C4-2B (cell line): ENCODE measurements around the gene TMPRSS2.

ENCODE experiments used
- ZFX ChIP-seq: fragments of 450-650 bp; IDR thresholded peaks from 2 replicates; pipeline ENCODE4 v1.6.1; 2017
- TF ChIP-seq, protein P1 (sequence below): fragments of 450-650 bp; conservative IDR thresholded peaks from 2 replicates; pipeline ENCODE4 v1.5.1; 2017; ENCODE audit warnings: mild to moderate bottlenecking

DNA sequence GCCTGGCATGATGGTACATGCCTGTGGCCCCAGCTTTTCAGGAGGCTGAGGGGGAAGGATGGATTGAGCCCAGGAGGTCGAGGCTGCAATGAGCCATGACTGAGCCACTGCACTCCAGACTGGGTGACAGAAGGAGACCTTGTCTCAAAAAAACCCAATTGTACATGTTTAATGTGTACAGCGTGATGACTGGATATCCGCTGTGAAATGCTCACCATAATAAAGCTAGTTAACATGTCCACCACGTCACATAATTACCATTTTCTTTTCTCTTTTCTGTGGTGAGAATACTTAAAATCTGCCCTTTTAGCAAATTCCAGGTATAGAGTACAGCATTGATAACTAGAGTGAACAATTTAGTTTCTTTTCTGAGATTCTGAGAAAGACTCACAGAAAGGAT lies 24.0 kb downstream of the TMPRSS2 start:
- TF ChIP-seq, protein P1, sequence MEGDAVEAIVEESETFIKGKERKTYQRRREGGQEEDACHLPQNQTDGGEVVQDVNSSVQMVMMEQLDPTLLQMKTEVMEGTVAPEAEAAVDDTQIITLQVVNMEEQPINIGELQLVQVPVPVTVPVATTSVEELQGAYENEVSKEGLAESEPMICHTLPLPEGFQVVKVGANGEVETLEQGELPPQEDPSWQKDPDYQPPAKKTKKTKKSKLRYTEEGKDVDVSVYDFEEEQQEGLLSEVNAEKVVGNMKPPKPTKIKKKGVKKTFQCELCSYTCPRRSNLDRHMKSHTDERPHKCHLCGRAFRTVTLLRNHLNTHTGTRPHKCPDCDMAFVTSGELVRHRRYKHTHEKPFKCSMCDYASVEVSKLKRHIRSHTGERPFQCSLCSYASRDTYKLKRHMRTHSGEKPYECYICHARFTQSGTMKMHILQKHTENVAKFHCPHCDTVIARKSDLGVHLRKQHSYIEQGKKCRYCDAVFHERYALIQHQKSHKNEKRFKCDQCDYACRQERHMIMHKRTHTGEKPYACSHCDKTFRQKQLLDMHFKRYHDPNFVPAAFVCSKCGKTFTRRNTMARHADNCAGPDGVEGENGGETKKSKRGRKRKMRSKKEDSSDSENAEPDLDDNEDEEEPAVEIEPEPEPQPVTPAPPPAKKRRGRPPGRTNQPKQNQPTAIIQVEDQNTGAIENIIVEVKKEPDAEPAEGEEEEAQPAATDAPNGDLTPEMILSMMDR = no peak
- no peak for TF ChIP-seq ZFX
